NCI-H2227 (cell line): ENCODE measurements around the gene ZNF304.
A peak's percentile ranks its signal among the peaks of the same experiment; 100 is the strongest.
"Not testable (repeated sequence)": the region's sequence is repeated elsewhere in the genome, so short reads cannot be mapped to it uniquely, and the experiment has no call there.

Experiments
- DNase-seq: peaks from one replicate; lab custom pipeline; 2025; ENCODE audit not compliant: unreplicated experiment; lab: John Stamatoyannopoulos, UW

Gene ZNF304

DNA sequence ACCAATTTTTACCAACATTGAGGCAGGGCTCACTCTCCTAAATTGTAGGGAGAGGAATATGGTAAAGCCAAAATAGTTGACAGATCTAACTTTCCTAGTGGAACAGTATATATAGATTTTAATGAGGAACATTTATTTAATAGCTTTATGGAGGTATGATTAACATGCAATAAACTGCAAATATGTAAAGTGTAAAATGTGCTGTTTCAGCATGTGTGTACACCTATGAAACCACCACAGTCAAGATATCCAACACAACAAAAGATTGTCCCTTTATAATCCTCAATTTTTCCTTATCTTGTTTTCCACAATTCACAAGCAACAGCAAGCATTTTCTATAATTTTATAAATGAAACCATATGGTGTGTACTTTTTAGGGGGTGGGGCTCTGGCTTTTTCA is 8.2 kb downstream of the ZNF304 start:
- no peak for DNase-seq

GRCh38 chr19:57362419-57362818 is 11.3 kb downstream of the ZNF304 start:
- DNase-seq: no peak

DNA sequence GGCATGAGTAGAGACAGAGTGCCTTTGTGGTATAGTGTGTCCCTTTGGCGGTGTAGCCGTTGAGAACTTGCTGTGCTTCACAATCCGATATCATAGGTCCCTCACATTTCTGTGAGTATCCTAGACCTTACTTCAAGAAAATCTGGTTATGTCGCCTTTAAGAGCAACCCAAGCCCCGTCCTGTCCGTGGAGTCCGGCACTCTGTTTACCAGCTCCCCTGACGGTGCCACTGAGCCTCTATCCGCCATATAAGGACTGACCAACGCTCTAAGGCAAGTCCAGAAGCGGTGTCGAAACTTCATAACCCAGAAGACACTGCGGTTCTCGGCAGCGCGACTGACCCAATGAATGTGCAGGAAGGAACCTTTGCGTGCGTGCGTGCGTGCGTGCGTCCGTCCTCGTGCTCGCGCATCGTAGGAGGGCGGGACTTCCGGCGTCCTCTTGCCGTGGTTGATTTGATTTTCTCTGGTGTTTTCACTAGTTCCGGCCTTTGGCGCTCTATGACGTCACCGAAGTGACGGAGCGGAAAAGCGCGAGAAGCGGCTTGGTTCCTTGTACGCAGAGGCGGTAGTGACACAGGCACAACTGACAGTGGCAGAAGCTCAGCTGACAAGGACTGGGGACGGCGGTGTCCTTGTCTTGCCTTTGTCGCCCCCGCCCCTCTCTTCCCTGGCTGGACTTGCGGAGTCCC is 12.1 kb downstream of the ZNF304 start, which contains the start of the genes TRAPPC2B and ZNF547:
Gene TRAPPC2B, plus strand, starts transcription at position 555 of the 691 bp plus-strand sequence. CDS start 1,283 bp downstream, outside the sequence.
Gene ZNF547, plus strand, starts transcription at position 555 of the 691 bp plus-strand sequence. CDS start 5,005 bp downstream, outside the sequence.
- DNase-seq: peak; percentile 100

- DNase-seq: peak; percentile 62
Measured at GRCh38 chr19:57363688-57364181, 12.7 kb downstream of the ZNF304 start.

- no peak for DNase-seq
Measured at GRCh38 chr19:57366776-57367175, 15.7 kb downstream of the ZNF304 start.

DNA sequence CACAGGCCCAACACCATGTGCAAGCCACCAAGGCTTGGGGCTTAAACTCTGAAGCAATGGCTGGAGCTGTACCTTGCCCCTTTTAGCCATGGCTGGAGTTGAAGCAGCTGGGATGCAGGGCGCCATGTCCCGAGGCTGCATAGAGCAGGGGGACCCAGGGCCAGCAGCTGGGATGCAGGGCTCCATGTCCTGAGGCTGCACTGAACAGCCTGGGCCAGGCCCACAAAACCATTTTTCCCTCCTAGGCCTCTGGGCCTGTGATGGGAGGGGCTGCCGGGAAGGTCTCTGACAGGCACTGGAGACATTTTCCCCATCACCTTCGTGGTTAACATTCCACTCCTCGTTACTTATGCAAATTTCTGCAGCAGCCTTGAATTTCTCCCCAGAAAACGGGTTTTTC is 23.1 kb downstream of the ZNF304 start:
- no peak for DNase-seq

- DNase-seq: not testable (repeated sequence)
Measured at GRCh38 chr19:57374647-57375046, 23.6 kb downstream of the ZNF304 start.

- no peak for DNase-seq
Measured at GRCh38 chr19:57376151-57376550, 25.1 kb downstream of the ZNF304 start.

DNA sequence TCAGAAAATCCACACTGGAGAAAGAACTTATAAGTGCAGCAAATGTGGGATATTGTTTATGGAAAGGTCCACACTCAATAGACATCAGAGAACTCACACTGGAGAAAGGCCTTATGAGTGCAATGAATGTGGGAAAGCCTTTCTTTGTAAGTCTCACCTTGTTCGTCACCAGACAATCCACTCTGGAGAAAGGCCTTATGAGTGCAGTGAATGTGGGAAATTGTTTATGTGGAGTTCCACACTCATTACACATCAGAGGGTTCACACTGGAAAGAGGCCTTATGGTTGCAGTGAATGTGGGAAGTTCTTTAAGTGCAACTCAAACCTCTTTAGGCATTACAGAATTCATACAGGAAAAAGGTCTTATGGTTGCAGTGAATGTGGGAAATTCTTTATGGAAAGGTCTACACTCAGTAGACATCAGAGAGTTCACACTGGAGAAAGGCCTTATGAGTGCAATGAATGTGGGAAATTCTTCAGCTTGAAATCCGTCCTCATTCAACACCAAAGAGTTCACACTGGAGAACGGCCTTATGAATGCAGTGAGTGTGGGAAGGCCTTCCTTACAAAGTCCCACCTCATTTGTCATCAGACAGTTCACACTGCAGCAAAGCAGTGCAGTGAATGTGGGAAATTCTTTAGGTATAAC is 26.6 kb downstream of the ZNF304 start:
- no peak for DNase-seq

GRCh38 chr19:57380923-57381322 is 29.9 kb downstream of the ZNF304 start:
- no peak for DNase-seq

DNA sequence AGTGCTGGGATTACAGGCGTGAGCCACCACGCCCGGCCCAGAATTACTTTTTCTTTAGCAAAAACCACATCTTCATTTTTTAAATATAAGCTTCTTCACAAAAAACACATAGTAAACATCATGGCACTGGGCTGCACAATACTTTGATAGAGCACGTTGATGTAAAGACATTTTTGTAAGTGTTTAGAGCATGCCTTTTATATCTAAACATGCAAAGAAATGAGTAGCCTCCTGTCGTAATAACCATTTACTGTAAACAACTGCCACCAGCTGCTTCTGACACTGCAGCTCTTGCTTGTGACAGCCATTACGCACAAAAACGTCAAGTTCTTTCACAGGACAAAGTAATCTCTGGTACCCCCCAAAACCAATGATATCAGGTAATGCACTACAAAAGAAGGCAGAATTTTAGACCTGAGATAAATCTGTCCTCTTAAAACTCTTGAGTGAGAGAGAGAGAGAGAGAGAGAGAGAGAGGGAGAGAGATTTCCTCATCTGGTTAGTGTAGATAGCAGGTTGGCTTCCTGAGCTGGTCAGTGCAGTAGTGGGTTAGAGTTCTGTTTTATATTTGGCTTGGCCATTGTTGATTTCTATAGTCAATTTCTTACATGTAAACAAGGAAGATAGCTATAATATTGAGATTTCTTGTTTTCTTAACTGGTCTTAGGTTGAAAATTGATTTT is 31.9 kb downstream of the ZNF304 start:
- no peak for DNase-seq

GRCh38 chr19:57389194-57389729 is 38.2 kb downstream of the ZNF304 start:
- no peak for DNase-seq

GRCh38 chr19:57389730-57390598 is 38.9 kb downstream of the ZNF304 start, which contains the start of gene ZNF548:
Gene ZNF548 (plus strand): TSS chr19:57389854. CDS start chr19:57390100, 246 bp downstream.
- DNase-seq: peak; percentile 100

- no peak for DNase-seq
Measured at GRCh38 chr19:57395710-57396109, 44.6 kb downstream of the ZNF304 start.

DNA sequence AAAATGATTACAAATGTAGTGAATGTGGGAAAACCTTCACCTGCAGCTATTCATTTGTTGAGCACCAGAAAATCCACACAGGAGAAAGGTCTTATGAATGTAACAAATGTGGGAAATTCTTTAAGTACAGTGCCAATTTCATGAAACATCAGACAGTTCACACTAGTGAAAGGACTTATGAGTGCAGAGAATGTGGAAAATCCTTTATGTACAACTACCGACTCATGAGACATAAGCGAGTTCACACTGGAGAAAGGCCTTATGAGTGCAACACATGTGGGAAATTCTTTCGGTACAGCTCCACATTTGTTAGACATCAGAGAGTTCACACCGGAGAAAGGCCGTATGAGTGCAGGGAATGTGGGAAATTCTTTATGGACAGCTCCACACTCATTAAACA is 47.8 kb downstream of the ZNF304 start:
- no peak for DNase-seq

DNA sequence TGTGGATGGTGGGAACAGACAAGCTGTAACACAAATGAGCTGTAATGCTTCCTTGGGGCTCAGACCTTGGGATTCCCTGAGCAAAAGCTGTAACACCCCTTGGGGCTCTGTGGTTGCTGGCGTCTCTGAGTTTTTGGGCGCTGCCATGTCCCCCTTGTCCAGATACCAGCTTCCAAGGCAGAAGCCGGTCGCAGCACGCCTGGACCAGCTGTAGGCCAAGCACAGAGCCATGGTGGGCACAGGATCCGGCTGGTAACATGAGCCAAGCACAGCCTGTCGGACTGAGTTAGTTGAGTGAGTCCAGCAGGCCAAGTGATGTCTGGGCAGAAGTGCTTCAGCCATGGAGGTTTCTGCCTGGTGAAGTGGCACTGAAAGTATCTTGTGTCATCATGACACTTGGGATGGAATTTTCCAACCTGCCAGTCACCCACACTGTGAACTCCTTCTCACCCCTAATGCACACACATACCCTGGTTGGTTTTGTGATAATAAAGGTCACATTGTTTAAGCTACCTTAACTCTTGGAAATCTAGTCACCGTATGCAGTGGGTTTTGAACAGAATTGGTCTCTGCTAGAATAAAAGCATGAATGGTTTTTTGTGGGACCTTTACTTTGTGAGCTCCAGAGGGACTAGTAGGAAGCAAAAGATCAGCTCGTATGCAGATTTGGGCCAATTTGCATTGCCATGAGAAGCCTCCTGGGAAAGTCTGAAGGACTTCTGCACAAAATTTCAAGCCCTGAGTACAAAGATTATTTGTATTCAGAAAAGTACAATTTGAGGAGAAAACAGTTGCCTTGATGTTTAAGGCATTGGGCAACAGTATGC is 52.9 kb downstream of the ZNF304 start:
- DNase-seq: no peak

- peak; percentile 76 for DNase-seq
Measured at GRCh38 chr19:57406516-57407123, 55.5 kb downstream of the ZNF304 start.
